Cortex of kidney (tissue), 1 donor: ENCODE data around the gene SYNPO2L.
"Not testable (repeated sequence)": the region's sequence is repeated elsewhere in the genome, so short reads cannot be mapped to it uniquely, and the experiment has no call there.

Experiments used
- DNase-seq: peaks from one replicate; lab custom pipeline; 2025; lab: John Stamatoyannopoulos, UW

Gene SYNPO2L

DNA sequence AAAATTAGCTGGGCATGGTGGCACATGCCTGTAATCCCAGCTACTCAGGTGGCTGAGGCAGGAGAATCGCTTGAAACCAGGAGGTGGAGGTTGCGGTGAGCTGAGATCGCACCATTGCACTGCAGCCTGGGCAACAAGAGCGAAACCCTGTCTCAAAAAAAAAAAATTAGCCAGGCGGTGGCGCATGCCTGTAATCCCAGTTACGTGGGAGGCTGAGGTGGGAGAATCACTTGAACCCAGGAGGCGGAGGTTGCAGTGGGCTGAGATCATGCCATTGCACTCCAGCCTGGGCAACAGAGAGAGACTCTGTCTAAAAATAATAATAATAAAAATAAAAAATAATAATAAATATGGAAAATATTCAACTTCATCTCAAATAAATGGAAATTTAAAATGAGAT lies 38.7 kb downstream of the SYNPO2L start:
- DNase-seq: not testable (repeated sequence)

GRCh38 chr10:73614720-73615119 lies 41.1 kb downstream of the SYNPO2L start:
- no peak for DNase-seq

- no peak for DNase-seq
Measured at GRCh38 chr10:73609116-73609515, 46.7 kb downstream of the SYNPO2L start.

DNA sequence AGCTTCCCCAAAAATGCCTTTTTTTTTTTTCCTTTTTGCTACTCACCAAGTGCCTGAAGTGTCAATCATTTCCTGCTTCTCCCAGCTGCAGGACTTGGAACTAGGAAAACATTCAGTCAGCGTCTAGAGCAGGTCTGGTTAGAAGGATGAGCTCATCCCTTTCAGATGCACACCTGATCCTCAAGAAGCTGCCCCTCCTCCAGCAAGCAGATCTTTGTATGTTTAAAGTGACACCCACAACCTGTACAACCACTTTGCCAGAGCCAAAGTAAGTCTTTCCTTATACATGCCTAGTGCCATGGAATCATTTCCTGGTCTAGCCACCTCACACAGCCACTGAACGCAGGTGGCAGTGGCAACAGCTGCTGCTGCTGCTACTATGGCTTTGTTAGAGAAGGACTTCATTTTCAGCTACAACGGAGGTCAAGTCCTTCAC lies 54.3 kb downstream of the SYNPO2L start:
- DNase-seq: no peak

DNA sequence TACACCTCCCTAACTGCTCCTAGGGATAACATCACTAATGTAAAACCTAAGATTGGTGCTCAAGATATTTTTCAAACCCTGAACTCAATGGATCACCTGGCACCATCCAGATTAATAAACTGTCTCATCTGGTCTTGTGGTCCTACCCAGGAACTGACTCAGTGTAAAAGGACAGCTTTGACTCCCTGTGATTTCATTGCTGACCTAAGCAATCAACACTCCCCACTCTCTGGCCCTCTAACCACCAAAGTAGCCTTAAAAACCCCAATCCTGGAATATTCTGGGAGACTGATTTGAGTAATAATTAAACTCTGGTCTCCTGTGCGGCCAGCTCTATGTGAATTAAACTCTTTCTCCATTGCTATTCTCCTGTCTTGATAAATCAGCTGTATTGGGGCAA lies 58.5 kb downstream of the SYNPO2L start:
- no peak for DNase-seq
